ENCODE measurements around the gene HOXA6.

The HOXA6 gene

DNA sequence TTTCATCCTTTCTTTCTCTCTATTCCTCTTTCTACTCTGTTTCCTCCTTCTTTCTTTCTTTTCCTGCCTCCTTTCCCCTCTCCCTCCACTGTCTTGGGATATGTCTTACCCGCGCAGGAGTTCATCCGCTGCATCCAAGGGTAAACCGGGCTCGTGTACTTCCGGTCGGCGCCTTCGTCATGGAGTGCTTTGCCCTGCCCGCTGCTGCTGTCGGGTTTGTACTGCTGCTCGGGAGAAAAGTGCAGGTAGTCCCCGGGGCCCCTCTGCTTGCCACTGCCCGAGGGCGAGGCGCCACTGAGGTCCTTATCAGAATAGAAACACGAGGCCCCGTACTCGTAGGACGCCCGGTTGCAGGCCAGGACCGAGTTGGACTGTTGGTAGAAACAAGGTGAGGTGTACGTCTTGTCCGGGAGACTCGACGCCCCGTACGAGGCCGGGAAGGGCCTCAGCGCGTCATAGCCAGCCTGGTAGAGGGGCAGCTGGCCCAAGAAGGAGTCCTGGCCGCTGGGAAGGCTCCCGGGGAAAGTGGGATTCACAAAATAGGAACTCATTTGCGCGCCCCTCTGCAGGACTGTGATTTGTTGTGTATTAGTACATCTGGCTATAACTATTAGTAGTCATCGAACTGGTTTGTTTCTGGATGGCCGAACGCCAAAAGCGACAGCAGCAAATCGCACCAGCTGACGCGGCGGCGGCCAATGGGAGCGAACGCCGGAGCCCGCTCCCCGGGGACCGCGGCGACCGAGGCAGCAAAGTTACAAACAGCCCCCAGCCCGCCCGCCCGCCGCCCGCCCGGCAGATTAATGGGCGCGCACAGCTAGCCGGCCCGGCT, at the start of gene HOXA6:
Gene HOXA6 (minus strand): TSS at position 576 of the 832 bp plus-strand sequence. CDS start 25 bp downstream, at position 551.
- no peak for DNase-seq

DNA sequence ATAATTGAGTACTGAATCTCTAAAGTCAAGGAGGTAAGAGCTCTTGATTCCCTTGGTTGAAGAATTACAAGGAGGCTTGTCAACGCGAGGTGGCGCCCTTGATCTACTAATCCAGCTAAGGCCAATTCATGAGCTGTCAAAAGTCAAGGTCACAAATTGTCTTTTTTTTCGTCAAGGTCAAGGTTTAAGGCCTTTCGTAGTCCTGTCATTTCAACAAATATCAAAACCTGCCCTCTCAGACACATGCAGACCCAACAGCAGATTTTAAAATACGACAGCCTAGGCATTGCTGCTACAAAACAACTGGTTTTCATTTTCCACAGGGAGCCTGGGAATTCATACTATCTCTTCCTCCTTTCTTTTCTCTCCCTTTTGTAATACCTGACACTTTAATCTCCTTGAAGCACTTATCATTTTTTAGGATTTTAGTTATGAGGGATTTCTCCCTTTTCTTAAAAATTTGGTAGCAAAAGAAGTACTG, 48.8 kb upstream of the HOXA6 start:
- DNase-seq = peak; percentile 94

DNA sequence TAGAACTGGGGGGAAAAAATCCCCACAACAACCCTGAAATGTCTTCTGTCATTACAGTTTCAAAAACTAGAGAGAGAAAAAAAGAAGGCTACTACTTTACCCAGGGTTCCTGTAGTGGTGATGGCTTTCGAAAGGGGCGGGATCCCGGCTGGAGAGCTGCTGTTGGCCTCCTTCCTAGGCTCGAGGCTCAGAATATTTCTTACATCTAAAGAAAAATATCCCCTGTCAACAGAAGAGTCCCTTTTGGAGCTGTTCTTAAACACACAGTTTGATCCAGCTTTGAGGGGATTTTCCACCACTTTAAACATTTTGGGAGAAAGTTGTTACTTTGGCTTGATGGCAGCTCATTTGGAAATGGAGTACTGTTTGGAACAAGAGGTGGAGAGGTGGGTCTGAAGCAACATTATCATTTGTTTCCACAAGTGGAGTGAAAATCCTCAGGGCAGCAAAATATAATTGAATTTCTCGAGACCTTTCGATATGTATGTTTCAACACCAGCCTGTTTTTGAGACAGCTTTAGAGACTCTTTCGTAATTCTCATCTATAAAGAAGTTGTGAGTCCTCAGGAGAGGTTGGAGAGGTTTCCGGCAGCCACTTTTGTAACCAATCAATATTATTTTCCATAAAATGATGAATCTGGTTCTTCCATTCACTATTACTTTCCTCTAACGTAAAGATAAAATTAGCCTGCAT, 47.3 kb upstream of the HOXA6 start:
- no peak for DNase-seq

DNA sequence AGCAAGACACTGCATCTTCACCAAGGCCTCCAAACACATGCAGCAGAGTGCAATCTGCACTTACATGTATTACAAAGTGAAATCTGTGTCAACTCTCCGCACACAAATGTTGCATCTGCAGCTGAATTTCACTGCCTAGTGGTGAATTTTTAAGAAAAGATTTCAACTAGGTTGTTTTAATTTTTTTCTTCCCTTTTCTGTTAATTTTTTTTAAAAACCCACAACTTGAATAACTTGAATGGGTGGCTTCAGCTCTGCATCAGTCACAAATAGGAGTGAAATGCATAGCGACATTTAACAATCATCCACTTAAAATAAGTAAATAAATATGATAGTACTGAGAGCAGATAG, 46.4 kb upstream of the HOXA6 start:
- DNase-seq = no peak

DNA sequence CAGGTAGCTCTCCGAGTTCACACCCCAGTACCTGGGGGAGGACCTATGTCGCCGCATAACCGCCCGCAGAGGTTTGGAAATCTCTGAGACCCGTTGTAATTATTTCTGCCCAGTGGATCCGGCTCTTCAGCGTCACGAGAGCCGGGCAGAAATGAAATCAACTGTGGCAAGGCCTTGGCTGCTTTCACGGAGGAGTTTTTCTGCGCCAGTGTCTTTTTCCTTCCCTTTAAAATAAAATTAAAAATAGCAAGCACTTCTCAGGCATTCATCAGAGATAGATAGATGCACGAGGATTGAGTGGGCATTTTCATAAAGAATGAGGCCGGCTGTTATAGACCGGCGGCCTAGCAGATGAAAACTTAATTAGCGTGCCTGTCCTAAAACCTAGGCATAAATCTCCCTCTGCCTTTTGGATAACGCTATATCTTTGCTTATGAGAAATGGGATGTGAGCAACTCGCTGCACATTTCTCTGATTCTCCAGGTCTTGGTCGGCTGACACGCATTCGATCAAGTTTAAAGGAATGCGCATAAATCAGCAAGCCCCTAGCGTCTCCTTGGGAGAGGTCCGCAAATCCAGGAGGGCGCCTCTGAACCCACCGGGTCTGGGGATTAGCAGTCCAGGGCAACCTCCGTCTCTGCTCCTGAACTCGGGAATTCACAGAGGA, 45.9 kb upstream of the HOXA6 start:
- no peak for DNase-seq

DNA sequence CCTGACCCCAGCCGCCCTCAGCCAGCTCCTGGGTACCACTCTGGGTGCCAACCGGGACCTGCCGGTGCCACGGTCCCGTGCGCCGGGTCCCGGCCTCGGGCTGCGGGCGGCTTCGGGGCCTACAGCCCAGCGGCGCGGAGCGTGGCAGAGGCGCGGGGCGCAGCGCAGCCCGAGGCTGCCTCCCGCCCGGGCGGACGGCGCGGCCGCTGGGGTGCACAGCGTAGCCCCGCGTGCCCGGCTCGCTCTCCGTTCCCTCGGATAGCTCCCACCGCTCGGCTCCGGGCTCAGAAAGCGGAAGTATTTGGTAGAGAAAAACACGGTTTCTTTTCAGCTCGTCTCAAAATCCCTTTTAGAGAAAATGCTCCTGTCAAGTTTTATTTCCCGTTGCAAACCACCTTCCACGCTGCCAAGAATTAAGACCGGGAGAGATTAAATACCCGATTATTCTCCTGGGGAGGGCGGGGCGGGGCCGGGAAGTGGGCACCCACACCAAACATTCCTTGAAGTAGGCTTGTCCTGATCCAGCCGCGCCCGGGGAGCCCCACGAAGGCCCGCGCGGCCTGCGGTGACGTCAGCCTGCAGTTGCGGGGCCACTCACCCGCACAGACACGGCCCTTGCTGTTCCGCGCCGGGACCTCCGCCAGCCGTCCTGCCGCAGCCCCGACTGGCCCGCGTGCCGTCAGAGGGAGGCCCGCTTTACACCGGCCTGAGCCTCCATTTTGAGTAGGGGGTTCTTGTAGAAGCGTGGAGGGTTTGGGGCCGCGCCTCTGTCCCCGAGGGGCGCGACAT, 45.2 kb upstream of the HOXA6 start:
- no peak for DNase-seq

DNA sequence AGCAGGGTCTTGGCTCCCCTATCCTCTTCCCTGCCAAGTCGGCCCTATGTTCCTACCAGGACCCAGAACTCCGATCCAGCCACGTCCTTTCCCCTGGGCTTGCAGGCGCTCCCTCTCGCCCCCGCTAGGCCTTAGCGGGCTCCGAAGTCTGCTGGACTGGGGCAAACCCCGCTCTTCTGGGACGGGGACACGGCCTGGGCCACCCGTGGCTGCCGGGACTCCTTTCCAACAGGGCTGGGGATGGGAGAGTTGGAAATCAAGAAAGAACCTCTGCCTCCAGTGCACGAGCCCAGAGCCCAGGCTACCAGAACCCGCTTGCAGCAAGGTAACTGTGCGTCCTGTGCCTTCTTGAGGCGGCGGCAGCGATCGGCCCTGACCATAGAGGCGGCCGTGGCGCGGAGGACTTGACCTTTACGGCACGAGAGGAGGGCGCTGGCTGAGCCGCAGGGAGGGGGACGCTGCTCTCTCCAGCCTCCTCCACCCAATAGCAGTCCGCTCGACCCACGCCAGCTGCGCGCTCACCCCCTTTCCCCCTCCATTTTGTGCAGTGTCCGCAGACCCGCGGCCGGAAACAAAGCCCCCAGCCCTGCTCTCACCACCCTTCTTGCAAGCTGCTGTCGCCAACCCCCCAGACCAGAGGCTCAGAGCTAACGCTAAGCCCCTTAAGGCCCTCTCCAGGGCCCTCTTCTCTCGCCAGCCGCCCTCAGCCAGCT, 44.4 kb upstream of the HOXA6 start:
- DNase-seq = no peak

DNA sequence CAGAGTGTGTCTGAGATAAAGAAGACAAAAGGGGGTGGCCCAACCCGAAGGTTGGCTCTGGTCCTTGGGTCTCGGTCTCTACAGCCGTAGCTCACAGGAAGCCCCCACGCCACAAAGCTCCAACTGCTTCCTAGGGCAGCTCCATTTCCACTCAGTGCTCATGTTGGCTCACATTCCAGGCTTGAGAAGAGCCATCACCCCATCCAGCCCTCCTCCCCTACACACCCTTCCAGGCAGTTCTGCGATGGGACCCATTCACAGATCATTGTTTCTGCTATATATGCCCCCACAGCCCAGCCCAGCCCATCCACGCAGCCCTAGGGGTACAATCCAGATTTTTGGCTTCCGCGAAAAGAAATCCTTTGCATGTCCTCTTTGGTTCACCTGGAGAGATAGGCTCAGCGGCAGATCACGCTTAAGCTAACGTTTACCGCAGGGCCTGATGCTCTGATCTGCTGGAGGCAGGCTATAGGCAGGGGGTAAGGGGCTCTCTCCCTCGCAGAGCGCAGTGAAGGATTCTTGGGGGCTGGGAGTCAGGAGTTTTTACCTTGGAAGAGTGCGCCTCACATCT, 43.7 kb upstream of the HOXA6 start:
- DNase-seq = no peak

DNA sequence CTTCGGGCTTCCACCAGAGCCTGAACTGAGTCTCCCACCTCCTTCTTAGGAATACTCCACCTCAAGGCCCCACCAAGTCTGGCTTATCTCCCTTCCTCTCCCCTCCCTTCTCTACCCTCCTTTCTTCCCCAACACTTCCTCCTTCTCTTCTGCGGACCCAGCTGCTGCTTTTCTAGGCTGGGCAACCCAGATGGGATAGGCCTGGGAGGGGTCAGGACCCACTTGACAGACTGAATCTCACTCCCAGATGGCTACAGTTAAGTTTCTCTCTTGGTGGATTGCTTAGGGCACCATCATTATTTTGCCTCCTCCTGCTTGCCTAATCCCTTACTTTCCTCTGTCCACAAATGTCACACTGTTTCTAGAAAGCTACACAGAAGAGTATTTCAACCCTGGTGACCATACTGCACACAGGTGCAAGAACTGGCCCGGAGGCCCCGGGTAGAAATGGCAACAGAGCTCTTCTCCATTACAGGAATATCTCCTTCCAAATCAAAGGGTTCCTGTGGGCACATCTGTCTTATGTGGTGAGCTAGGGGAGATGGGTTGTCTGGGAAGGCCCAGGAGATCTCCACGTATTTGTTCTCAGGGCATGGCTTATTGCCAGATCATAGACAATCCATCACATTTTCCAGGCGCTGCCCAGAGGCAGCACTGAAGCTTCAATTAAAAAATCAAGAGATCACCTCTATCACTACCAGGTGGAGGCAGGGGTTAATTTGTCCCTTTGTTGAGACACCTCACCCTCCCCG, 42.6 kb upstream of the HOXA6 start:
- no peak for DNase-seq

DNA sequence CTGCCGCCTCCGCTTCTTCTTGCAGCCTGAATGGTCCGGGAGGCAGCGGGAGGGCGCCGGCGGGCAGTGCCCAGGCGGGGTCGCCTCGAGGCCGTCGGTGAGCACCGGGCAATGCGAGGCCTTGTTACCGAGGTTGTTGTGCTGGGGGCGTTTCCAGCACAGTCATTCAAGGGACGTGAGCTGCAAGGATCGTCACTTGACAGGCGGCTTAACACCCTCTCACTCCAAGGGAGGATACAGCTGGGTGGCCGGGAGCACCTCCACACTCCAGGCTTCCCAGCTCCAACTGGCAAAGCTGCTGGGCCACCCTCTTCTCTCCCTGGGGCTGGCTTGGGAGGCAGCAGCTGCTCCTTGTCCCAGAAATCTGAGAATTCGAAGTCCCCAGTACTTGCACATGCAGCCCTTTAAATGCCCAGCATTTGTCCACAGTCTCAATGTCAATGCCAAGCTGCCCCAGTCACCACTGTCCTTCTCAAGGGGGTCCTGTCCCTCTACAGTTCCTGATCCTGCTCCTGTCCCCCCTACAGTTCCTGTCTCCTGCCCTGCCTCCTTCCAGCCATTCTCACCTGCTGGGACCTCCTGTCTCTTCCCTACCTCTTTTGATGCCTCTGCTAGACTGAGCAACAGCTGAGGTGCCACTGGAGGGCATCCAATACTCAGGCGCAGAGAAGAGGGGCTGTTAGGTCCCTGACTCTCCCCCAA, 41.9 kb upstream of the HOXA6 start:
- no peak for DNase-seq

DNA sequence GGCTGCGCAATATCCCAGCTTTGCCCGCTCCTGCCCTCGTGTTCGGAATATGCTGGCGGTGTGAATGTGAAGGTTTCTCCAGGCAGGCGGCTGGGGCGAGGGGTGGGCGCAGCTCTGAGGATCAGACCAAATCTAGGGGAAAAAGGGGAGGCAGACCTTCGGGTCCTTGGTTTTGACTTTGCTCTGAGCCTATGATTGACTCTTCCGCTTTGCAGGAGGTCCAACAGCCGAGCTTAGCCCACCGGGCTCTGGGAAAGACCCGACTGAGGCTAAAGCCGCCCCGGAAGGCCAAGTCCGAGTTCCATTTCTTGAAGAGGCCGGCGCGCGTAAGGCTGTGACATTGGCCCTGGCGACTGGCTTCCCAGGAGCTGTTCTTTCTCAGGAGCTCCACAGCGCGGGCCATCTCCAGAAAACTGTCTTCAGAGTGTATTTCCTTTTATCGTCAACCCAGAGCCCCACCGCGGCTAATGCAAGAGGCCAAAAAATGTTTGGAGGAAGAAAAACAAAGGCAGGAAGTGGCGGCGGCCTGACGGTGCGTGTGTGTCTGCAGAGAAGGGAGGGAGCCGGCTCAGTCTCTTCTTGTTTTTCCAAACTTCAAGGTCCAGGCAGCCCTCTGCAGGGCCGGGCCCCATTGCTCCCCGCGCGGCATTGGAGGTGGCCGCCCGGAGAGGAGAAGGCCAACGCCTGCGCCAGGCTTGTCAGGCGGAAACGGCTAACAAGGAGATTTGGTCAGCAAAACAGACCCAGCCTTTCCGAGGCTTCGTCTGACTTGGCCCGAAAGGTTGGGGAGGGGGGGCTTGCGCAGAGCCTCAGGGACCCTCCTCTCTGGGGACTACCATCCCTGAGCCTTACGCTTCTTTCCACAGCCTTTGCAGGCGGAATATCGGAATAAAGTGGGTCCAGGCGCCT, 41.1 kb upstream of the HOXA6 start:
- DNase-seq = no peak

DNA sequence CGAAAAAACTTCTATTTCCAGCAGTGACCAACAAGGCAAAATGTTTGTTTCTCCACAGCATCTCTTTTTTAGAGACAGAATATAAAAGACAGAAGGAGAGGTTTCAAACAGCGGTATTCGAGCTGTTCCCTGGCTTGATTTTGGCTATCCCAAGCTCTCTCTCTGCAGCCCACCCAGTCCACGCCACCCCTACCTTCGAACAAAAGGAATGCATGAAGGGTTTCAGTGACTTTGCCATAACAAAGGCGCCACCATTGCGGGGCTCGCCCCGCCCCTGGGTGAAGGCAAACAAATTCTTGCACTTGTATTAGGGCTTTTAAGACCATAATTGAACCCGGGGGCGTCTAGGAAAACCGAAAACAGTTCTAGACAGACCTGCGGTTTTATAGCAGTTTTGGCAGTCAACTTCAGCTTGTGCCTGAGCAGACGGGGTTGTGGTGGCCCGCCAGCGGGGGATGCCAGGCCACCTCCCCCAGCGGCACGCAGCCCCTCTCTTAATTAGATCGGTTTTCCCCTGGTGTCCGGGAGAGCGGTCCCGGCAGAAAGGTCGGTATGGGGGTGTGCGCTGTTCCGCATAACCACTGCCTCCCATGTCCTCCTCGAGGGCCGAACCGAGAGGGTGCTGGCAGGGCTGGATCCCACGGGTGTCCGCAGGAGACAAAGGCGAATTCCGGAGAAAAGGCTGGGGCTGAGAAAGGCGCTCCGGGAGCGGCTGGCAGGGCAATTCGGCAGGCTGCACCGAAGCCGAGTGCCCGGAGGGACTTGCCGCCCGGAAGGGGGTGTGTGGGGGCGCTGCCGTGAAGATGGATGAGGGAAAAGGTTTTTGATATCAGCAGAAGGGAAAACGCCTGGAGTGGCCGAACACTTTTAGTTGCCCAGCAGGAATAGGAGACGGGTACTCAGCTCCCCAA, 40.2 kb upstream of the HOXA6 start:
- no peak for DNase-seq

DNA sequence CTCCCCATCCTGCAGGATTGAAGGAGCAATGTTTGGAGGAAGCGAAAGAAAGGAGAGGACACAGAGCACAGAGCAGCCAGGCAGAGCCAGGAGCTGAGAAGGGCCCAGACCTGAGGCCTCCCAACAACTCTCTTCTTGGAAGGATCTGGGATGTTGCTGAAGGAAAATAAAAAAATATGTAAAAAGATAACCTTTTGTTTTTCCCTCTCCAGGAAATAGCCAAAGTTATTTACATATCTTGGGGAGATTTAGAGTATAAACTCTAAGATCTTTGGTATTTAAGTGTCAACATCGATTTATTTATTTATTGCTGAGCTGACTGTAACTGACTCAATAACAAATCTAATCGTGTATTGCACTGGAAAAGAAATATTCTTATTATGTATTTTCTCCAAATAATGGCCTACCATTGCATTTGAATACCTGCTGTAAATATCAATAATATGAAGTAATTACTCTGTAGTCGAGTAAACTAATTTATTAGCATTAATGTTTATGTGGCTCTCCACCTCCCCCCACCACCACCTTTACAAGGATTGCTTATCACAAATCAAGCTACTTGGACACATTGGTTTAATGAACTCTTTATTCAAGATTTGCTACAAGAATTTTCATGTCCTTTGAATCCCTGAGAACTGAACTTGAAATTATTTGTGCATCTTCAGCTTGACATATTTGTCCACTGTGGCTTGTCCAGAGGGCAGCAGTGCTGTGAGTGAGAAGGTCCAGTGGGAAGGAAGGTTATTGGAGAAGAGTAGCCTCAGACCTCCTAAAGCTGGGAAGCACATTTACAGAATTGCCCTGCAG, 39.3 kb upstream of the HOXA6 start:
- no peak for DNase-seq

DNA sequence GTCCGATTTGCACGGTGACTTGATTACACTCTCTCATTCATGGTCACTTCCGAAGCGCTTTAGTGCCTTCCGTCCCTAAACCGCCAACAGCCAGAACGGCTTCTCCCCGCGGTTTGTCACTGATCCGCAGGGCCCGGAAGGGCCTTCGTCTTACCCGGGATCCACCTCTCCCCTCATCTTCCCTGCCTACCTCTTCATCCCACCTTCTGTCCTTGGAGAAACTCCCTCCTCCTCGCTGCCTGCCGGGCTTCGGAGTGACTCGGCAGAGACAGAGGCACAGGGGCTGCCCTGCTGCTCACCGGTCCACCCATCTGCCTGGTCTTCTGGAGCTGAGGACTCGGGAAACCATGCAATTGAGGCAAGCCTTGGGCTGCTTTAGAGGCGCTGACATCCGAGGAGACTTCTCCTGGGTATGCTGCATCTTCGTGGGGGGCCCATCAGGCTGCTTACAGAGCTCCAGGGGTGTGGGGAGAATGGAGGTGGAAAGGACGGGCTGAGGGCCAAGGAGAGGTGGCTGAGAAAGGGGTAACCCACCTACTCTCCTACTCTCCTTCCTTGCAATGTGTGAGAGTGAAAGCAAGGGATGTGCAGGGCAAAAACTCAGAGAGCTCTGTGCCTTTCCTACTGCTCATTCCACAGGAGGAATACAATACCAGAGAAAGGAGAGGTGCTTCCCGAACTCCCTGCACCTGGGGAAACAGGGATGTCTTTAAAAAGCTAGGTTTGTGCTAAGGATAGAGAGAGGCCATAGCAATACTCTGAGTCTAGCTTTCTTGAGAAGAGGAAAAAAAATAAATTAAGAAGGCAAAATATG, 38.5 kb upstream of the HOXA6 start:
- DNase-seq = no peak

DNA sequence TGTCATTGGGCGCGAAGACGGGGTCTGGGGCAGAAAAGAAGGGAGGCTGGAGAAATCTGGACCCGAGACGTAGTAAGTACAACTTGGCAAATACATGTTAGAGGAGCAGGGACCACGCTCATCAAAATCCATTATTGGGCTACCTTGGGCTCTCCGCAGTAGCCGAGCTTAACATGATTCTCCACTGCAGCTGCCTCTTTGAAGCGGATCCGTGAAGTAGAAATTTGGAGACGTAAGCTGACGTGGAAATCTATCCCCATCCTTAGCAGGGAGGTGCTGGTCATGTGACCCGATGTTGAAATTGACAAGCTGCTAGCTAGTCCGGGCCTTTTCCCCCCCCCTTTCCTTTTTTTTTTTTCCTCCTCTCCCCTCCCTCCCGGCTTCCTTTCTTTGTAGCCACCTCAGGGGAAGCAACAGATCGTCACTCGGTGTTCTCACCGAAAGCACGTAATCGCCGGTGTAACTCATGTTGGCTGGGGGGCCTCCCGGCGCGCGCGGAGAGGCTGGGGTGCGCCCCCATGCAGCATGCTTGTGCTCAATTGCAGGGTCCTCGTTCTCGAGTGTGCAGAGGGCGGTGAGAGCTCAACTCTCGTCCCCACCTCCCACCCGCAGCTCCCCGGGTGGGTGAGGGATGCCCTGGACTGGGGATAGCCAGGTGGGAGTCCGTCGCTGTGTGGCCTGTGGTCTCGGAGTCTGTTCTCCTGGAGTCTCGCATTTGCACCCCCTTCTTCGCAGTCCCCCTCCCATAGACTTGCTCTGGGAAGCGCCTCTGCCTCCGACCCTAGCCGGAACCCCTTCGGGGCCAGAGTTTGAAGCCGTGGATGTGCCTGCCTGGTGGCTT, 37.7 kb upstream of the HOXA6 start, which contains the start of gene HOXA11:
Gene HOXA11 (minus strand): TSS at position 220 of the 841 bp plus-strand sequence. CDS start 88 bp downstream, at position 132.
- DNase-seq = no peak
